Mucosa of descending colon (tissue), 3 donors: ENCODE data around the gene PIK3R5. TPM values are rescaled to one million over a fixed set of nuclear protein-coding genes. Genes with fewer than 3 reads are reported as not detected.

ENCODE experiments used
- ATAC-seq: fragments of 200-7000 bp; cut with Tn5 transposase; one replicate; pipeline ENCODE4 v1.9.1; 2020; ENCODE audit warnings: mild to moderate bottlenecking, moderate library complexity
- DNase-seq, 3 donors: peaks; one replicate each; pipeline ENCODE4 v3.0.0-alpha.2; 2020
- H3K36me3 ChIP-seq: fragments of 200-600 bp; one replicate; pipeline ENCODE4 v1.8.0; 2021; ENCODE audit warnings: low read depth, mild to moderate bottlenecking
- H3K4me1 ChIP-seq: fragments of 200-600 bp; one replicate; pipeline ENCODE4 v1.8.0; 2021; ENCODE audit warnings: low read depth, mild to moderate bottlenecking
- H3K4me3 ChIP-seq: fragments of 200-600 bp; one replicate; pipeline ENCODE4 v1.8.0; 2021; ENCODE audit warnings: mild to moderate bottlenecking
- H3K9me3 ChIP-seq: fragments of 200-600 bp; one replicate; pipeline ENCODE4 v1.8.0; 2021; ENCODE audit warnings: mild to moderate bottlenecking
- intact Hi-C, 2 donors: fragments of 100-400 bp; cut with DNase I in 1 of 2; cut with micrococcal nuclease in 1 of 2; formaldehyde crosslinking; loops; one replicate each; pipeline versions ENCODE4 v1.11.0 to v1.11.1; 2022; cut with DNase I, micrococcal nuclease
- total RNA-seq, 3 donors: library from RNA; stranded (reverse); fragmentation: NEBNext Ultra II Directional in 2 of 3; extraction: Animal tissue kit (Norgen Biotek cat#: 25700) in 2 of 3; gene quantifications; one replicate each; pipeline versions ENCODE4 v1.2.1 to v1.2.4, GENCODE V29; 2021 to 2023
- TF ChIP-seq, protein P1 (sequence below): fragments of 200-600 bp; IDR thresholded peaks from one replicate; pipeline ENCODE4 v1.8.0; 2022; ENCODE audit warnings: antibody characterized with exemption, mild to moderate bottlenecking
- donor health status: DM: no; HTN: no; CAD: no; lungs with moderate emphysema.
- donor health status: DM: no; HTN: no; CAD: no.
- donor health status: DM: no; HTN: yes; CAD: no.

The PIK3R5 gene
- total RNA-seq, 3 donors from 2014 or later = 2.7 to 10.4 (median 6.8) TPM

DNA sequence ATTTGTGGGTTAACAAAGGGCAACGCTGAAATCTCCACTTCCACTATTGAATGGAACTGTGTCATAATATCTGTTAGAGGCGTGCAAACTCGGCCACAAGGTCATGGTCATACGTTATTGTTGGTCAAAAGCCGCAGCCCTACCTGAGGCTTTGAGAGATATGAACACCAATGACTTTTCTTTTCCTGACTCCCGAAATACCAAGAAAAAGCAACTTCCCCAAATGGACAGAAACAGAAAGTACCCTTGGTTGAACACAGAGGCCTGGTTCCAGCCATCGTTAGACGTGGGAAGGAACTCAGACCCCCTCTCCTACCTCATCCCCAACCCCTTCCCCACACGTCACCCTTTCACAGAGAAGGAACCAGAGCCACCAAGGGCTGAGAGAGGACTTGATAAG is 1.4 kb upstream of the PIK3R5 start:
- no peak for DNase-seq
- intact Hi-C loops = no loop called here
- ATAC-seq = no peak
- Histone ChIP-seq H3K4me3 (no peak overlapping the region), H3K36me3 (no peaks in the 10 kb centered on the region), H3K4me1 (peaks cover 4% of the 10 kb centered on the region), H3K9me3 (no peaks in the 10 kb centered on the region)
- TF ChIP-seq, protein P1, sequence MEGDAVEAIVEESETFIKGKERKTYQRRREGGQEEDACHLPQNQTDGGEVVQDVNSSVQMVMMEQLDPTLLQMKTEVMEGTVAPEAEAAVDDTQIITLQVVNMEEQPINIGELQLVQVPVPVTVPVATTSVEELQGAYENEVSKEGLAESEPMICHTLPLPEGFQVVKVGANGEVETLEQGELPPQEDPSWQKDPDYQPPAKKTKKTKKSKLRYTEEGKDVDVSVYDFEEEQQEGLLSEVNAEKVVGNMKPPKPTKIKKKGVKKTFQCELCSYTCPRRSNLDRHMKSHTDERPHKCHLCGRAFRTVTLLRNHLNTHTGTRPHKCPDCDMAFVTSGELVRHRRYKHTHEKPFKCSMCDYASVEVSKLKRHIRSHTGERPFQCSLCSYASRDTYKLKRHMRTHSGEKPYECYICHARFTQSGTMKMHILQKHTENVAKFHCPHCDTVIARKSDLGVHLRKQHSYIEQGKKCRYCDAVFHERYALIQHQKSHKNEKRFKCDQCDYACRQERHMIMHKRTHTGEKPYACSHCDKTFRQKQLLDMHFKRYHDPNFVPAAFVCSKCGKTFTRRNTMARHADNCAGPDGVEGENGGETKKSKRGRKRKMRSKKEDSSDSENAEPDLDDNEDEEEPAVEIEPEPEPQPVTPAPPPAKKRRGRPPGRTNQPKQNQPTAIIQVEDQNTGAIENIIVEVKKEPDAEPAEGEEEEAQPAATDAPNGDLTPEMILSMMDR = no peak

DNA sequence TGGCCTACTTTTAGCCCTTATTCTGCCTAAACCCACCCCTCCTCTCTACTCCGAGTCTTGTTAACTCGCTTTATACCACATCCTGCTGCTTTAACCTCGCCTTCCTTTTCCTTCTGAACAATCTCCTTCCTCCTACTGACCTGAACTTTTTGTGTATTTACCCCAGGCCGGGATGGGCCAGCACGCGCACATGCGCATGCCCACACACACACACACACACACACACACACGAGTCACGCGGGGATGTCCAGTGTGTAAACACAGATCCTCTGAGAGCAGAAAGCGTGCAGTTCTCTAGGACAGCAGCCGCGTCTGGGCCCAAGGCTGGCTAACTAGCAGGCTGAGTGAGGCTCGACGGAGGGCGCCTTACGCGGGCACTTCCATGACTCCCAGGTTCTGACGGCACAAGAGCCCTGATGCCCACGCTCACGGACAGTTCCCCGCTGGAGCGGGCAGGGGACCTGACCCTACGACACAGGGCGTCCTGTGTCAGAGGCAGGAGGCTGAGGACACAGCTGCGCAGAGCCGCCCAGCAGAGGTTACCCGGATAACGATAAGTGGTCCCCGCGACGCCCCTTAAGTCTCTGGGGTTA is 610 bp downstream of the PIK3R5 start:
- peak overlapping the region; percentile 30 for H3K4me3 ChIP-seq
- TF ChIP-seq, protein P1 = no peak
- peak; percentile 45 for ATAC-seq
- H3K4me1 ChIP-seq = peaks cover 4% of the 10 kb centered on the region
- intact Hi-C loops = no loop called here
- no peaks in the 10 kb centered on the region for H3K9me3 ChIP-seq
- H3K36me3 ChIP-seq = no peaks in the 10 kb centered on the region
- DNase-seq = peak in 2 of 3 donors; percentile 35 to 72

DNA sequence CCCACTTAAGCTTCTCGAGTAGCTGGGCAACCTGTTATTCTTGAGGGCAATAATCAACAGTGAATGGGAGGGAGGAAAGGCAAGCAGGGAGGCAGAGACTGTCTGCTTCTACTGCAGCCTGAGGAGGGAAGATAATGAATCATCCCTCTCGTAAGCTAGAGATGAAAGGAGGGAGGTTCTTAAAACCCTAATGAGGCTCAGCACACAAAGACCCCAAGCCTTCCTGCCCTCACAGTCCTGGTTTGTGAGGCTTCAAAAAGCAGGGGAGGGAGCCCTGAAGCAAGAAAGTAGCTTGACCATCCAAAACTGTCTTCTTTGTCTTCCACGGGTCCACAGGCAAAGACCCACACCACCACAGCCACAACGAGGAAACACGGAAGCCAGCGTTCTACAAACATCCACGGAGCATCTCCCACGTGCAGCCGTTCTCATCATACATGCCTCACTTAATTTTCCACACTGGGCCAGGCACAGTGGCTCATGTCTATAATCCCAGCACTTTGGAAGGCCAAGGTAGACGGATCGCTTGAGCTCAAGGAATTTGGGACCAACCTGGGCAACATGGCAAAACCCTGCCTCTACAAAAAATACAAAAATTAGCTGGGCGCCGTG is 1.8 kb downstream of the PIK3R5 start:
- Histone ChIP-seq H3K36me3 (no peaks in the 10 kb centered on the region), H3K9me3 (no peaks in the 10 kb centered on the region), H3K4me3 (no peak overlapping the region), H3K4me1 (peaks cover 4% of the 10 kb centered on the region)
- no peak for ATAC-seq
- TF ChIP-seq, protein P1 = no peak
- intact Hi-C loops = no loop called here
- no peak for DNase-seq

DNA sequence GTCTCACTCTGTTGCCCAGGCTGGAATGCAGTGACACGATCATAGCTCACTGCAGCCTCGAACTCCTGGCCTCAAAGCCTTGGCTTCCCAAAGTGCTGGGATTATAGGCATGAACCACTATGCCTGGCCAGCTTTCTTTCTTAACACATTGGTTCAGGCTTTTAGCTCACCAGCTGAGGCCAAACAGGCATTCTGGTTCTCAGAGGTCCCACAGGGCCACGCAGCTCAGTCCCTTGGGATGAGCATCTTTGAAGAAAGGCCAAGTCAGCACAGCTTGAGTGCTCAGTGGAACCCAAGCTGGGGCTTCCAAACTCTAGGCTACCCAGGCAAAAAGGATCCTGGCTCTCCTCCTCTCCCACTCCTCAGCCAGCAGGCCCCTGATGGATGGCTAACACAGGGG is 2.5 kb downstream of the PIK3R5 start:
- intact Hi-C loops = no loop called here

DNA sequence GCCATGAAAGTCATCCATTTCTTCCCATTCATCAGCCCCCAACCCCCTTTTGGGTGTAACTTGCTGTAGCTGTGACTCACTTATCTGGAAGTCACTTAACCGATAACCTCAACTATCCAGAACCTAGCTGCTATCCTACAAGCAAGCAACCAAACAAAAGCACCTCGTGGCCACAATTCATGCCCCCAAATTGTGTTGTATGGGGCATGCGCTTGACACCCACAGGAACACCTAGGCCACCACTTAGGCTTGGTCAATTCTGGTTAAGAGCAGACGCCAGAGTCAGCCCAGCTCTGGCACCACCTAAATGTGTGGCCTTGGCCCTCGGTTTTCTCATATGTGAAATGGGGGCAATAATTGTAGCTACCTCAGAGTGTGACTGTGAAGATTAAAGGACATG is 3.7 kb downstream of the PIK3R5 start:
- Histone ChIP-seq H3K36me3 (no peaks in the 10 kb centered on the region), H3K9me3 (no peaks in the 10 kb centered on the region), H3K4me1 (peaks cover 4% of the 10 kb centered on the region), H3K4me3 (no peak overlapping the region)
- TF ChIP-seq, protein P1 = no peak
- no peak for DNase-seq
- no peak for ATAC-seq
- intact Hi-C loops = no loop called here

More for the DNA sequence above, 2.5 kb downstream of the PIK3R5 start:
- no peak overlapping the region for H3K4me3 ChIP-seq
- peaks cover 4% of the 10 kb centered on the region for H3K4me1 ChIP-seq
- DNase-seq = no peak
- TF ChIP-seq, protein P1 = no peak
- H3K9me3 ChIP-seq = no peaks in the 10 kb centered on the region
- ATAC-seq = no peak
- H3K36me3 ChIP-seq = no peaks in the 10 kb centered on the region
